H1 (cell line): ENCODE data around the gene ASGR1. TPM values are rescaled to one million over a fixed set of nuclear protein-coding genes. Genes with fewer than 3 reads are reported as not detected.

Source experiments
- CHD1 ChIP-seq: IDR thresholded peaks from 2 replicates; pipeline ENCODE4 v1.6.1; 2012; ENCODE audit warnings: low read depth, low read length, improper control_type of control experiment
- EP300 ChIP-seq, 2 experiments: IDR thresholded peaks; 1 replicate in 1 of 2; 2 replicates in 1 of 2; pipeline ENCODE4 v1.6.1; 2011 to 2012; ENCODE audit warnings: low read depth in 2 of 2, low read length in 2 of 2, mild to moderate bottlenecking in 2 of 2, borderline replicate concordance in 1 of 2, inconsistent platforms in 1 of 2, moderate library complexity in 1 of 2
- RAD21 ChIP-seq, 2 experiments: IDR thresholded peaks in 1 of 2; conservative IDR thresholded peaks in 1 of 2; 2 replicates each; pipeline ENCODE4 v1.6.1; 2011; ENCODE audit warnings: low read depth in 2 of 2, low read length in 2 of 2, improper control_type of control experiment in 1 of 2, inconsistent platforms in 1 of 2, mild to moderate bottlenecking in 1 of 2, moderate library complexity in 1 of 2
- polyA plus RNA-seq, 7 experiments: library from polyadenylated mRNA; depleted of rRNA in 3 of 7; stranded (reverse) in 5 of 7; unstranded in 2 of 7; fragments of >200 nt in 5 of 7; fragments of 200-250 nt in 2 of 7; gene quantifications; 1 replicate in 5 of 7; 2 replicates in 1 of 7; 4 replicates in 1 of 7; pipeline versions ENCODE4 v1.2.1 to v1.2.3, GENCODE V29; 2011 to 2013; ENCODE audit warnings: missing spikeins in 2 of 7, mixed read lengths in 2 of 7
- total RNA-seq: library from RNA; stranded (reverse); fragmentation: NEBNext Ultra II Directional; extraction: Animal tissue kit (Norgen Biotek cat#: 25700); gene quantifications from 2 replicates; pipeline ENCODE4 v1.2.1, GENCODE V29; 2021
- TF ChIP-seq, protein P1 (sequence below): IDR thresholded peaks from 2 replicates; pipeline ENCODE4 v1.6.1; 2012; ENCODE audit warnings: inconsistent platforms
- TF ChIP-seq, protein P2 (sequence below), 3 experiments: IDR thresholded peaks; 1 replicate in 2 of 3; 2 replicates in 1 of 3; pipeline versions ENCODE4 v1.5.1 to v1.6.1; 2011; ENCODE audit warnings: low read length in 3 of 3, mild to moderate bottlenecking in 3 of 3, inconsistent platforms in 2 of 3, low read depth in 1 of 3, moderate library complexity in 1 of 3; ENCODE audit not compliant: insufficient read depth in 1 of 3; ENCODE audit errors: control extremely low read depth in 1 of 3
- TF ChIP-seq, protein P3 (sequence below): IDR thresholded peaks from 2 replicates; pipeline ENCODE4 v1.6.1; 2011; ENCODE audit warnings: low read length, improper control_type of control experiment

The ASGR1 gene
- total and polyA plus RNA-seq, 2 of the 8 experiments (the other 6 are each of a cell fraction or from before 2014, with no cell fraction given), result 10.8 to 14.5 TPM

DNA sequence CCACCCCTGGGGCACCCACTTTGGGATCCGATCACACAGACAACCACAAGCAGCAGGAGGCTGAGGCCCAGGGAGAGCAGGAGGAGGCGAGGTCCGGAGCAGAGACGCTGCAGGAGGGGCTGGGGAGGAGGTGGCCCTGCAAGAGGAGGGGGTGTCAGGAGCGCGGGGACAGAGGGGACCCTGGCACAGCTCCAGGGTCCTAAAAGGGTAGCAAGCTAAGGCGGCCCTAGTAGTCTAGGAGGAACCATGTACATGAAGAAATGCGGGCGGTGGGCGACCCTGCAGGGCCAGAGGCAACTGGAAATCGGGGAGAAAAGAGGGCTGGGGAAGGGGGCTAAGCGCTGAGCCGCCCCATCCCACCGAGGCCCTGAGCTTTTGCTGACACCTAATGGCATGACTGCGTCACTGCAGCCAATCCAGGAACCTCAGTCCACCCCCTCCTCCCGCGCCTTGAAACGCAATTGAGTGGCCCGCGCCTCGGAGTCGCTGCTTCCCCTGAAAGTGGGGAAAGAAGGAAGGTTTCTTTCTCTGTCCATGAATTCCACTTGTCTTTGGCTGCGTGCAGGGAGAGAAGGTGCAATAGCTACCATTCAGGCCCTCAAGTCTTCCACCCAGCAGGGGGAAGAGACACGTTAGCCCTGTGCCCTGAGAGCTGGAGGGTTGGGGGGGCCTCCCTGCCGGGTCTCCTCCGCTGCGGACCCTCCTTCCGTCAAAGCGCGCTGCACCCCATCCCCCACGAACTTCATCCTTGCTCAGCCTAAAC, 1.8 kb downstream of the ASGR1 start (continued):
- TF ChIP-seq, protein P1, sequence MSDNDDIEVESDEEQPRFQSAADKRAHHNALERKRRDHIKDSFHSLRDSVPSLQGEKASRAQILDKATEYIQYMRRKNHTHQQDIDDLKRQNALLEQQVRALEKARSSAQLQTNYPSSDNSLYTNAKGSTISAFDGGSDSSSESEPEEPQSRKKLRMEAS, result no peak; the same call in 1 of the 2 replicates
- TF ChIP-seq CHD1 (no peak), RAD21 (IDR thresholded peaks at IDR 0.05 in 1 of 2, conservative IDR thresholded peaks at IDR 0.05 in 1 of 2; ENCODE audit: low read depth in 2 of 2, low read length in 2 of 2) (peak; percentile 84), EP300 (IDR thresholded peaks at IDR 0.05; ENCODE audit: borderline replicate concordance in 1 of 2, low read depth in 2 of 2, low read length in 2 of 2) (peak in 1 of 2 experiments; percentile 52; a peak in 1 of 3 replicates)
- TF ChIP-seq, protein P2, sequence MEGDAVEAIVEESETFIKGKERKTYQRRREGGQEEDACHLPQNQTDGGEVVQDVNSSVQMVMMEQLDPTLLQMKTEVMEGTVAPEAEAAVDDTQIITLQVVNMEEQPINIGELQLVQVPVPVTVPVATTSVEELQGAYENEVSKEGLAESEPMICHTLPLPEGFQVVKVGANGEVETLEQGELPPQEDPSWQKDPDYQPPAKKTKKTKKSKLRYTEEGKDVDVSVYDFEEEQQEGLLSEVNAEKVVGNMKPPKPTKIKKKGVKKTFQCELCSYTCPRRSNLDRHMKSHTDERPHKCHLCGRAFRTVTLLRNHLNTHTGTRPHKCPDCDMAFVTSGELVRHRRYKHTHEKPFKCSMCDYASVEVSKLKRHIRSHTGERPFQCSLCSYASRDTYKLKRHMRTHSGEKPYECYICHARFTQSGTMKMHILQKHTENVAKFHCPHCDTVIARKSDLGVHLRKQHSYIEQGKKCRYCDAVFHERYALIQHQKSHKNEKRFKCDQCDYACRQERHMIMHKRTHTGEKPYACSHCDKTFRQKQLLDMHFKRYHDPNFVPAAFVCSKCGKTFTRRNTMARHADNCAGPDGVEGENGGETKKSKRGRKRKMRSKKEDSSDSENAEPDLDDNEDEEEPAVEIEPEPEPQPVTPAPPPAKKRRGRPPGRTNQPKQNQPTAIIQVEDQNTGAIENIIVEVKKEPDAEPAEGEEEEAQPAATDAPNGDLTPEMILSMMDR (IDR thresholded peaks at IDR 0.05; ENCODE audit: control extremely low read depth in 1 of 3, insufficient read depth in 1 of 3, low read depth in 1 of 3, low read length in 3 of 3), result peak; percentile 76 to 92 (median 91)
- TF ChIP-seq, protein P3, sequence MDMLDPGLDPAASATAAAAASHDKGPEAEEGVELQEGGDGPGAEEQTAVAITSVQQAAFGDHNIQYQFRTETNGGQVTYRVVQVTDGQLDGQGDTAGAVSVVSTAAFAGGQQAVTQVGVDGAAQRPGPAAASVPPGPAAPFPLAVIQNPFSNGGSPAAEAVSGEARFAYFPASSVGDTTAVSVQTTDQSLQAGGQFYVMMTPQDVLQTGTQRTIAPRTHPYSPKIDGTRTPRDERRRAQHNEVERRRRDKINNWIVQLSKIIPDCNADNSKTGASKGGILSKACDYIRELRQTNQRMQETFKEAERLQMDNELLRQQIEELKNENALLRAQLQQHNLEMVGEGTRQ, result no peak
